Tibial nerve (tissue), 4 donors: ENCODE data around the gene TJP3.

Experiments used
- EP300 ChIP-seq, 2 donors: sonication (generic); formaldehyde crosslinking; IDR thresholded peaks; one replicate each; pipeline ENCODE4 v1.6.1; 2017; ENCODE audit warnings: antibody characterized with exemption in 2 of 2, mild to moderate bottlenecking in 1 of 2
- POLR2A ChIP-seq, 2 donors: fragments of 450-650 bp; IDR thresholded peaks; one replicate each; pipeline ENCODE4 v1.6.1; 2017; ENCODE audit warnings: antibody characterized with exemption in 2 of 2, mild to moderate bottlenecking in 2 of 2, moderate library complexity in 2 of 2
- TF ChIP-seq, protein P1 (sequence below), 5 experiments: fragments of 200-600 bp in 3 of 5; fragments of 450-650 bp in 2 of 5; sonication (generic) in 3 of 5; IDR thresholded peaks; one replicate each; pipeline ENCODE4 v1.5.1; 2016 to 2019; ENCODE audit warnings: antibody characterized with exemption in 5 of 5, mild to moderate bottlenecking in 3 of 5, moderate library complexity in 2 of 5

DNA sequence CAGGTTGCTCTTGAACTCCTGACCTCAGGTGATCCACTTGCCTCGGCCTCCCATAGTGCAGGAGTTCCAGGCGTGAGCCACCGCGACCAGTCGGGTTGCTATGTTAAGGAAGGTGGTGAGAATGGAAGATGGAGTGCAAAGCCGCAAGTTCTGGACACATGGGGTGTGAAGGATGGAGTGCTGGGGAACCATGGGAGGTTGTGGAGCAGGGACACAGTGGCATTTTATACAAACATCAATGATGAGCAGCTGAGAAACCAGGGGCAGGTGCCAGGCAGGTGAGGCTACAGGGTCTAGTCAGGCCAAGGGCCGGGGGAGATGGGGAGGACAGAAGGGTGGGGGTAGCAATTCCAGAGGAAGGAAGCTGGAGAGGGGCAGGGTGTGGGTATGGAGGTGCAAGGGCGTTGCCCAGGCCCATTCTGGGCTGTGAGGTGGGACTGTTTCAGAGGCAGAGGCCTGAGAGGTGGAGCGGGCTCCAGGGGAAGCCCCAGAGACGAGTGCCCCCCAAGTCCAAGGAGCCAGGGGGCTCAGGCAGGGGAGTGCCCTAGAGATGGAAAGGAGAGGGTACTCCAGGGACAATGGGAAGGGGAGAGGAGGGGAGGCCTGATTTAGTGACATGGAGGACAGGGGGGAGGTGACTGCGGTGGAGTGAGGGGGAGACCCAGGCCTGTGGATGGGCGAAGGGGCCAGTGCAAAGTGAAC, 65.8 kb downstream of the TJP3 start:
- TF ChIP-seq, protein P1, sequence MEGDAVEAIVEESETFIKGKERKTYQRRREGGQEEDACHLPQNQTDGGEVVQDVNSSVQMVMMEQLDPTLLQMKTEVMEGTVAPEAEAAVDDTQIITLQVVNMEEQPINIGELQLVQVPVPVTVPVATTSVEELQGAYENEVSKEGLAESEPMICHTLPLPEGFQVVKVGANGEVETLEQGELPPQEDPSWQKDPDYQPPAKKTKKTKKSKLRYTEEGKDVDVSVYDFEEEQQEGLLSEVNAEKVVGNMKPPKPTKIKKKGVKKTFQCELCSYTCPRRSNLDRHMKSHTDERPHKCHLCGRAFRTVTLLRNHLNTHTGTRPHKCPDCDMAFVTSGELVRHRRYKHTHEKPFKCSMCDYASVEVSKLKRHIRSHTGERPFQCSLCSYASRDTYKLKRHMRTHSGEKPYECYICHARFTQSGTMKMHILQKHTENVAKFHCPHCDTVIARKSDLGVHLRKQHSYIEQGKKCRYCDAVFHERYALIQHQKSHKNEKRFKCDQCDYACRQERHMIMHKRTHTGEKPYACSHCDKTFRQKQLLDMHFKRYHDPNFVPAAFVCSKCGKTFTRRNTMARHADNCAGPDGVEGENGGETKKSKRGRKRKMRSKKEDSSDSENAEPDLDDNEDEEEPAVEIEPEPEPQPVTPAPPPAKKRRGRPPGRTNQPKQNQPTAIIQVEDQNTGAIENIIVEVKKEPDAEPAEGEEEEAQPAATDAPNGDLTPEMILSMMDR (IDR thresholded peaks at IDR 0.05): no peak
- TF ChIP-seq POLR2A (IDR thresholded peaks at IDR 0.05) (no peak), EP300 (IDR thresholded peaks at IDR 0.05) (no peak)
